CD4-positive, CD25-positive, alpha-beta regulatory T cell (primary cell): ENCODE measurements around the gene PODXL. TPM values are rescaled to one million over a fixed set of nuclear protein-coding genes. Genes with fewer than 3 reads are reported as not detected.

ENCODE experiments used
- ATAC-seq, 2 donors: fragments of 150-1000 bp; cut with Tn5 transposase; one replicate each; pipeline ENCODE4 v1.10.0; 2021; ENCODE audit warnings: low read depth in 2 of 2, moderate number of reproducible peaks in 2 of 2, moderate library complexity in 1 of 2
- DNase-seq, 3 donors: peaks; one replicate each; pipeline versions ENCODE4 v3.0.0 to v3.0.0-alpha.2; 2012 to 2022; ENCODE audit warnings: mixed read lengths in 1 of 3
- H3K27ac ChIP-seq: one replicate; pipeline ENCODE4 v1.7.0; 2013; ENCODE audit warnings: mild to moderate bottlenecking, low read length; ENCODE audit not compliant: insufficient read depth, poor library complexity, severe bottlenecking
- H3K27me3 ChIP-seq: one replicate; pipeline ENCODE4 v1.7.0; 2013; ENCODE audit warnings: low read length; ENCODE audit not compliant: control insufficient read depth, insufficient read depth
- H3K36me3 ChIP-seq: one replicate; pipeline ENCODE4 v1.7.0; 2013; ENCODE audit warnings: mild to moderate bottlenecking, low read length, moderate library complexity; ENCODE audit not compliant: control insufficient read depth, insufficient read depth
- H3K4me1 ChIP-seq: 2 replicates; pipeline ENCODE4 v1.7.0; 2013; ENCODE audit warnings: mild to moderate bottlenecking, low read length; ENCODE audit not compliant: insufficient read depth, control insufficient read depth, poor library complexity, severe bottlenecking
- H3K4me3 ChIP-seq: one replicate; pipeline ENCODE4 v1.7.0; 2013; ENCODE audit warnings: low read depth, mild to moderate bottlenecking, low read length, moderate library complexity
- H3K9me3 ChIP-seq, 2 experiments: 1 replicate in 1 of 2; 2 replicates in 1 of 2; pipeline ENCODE4 v1.7.0; 2013; ENCODE audit warnings: low read length in 2 of 2, mild to moderate bottlenecking in 1 of 2, moderate library complexity in 1 of 2; ENCODE audit not compliant: control insufficient read depth in 2 of 2
- H3K27ac Mint-ChIP-seq, 3 donors: one replicate each; pipeline ENCODE4 v1.8.0; 2020 to 2022; ENCODE audit warnings: mild to moderate bottlenecking in 3 of 3, mixed read lengths in 3 of 3, moderate library complexity in 2 of 3
- H3K27me3 Mint-ChIP-seq: one replicate; pipeline ENCODE4 v1.8.0; 2022; ENCODE audit warnings: mild to moderate bottlenecking, mixed read lengths
- H3K36me3 Mint-ChIP-seq: one replicate; pipeline ENCODE4 v1.8.0; 2020; ENCODE audit warnings: mixed read lengths
- H3K4me1 Mint-ChIP-seq, 4 donors: one replicate each; pipeline ENCODE4 v1.8.0; 2020 to 2022; ENCODE audit warnings: mixed read lengths in 4 of 4, mild to moderate bottlenecking in 1 of 4
- H3K4me3 Mint-ChIP-seq, 4 donors: one replicate each; pipeline ENCODE4 v1.8.0; 2020 to 2022; ENCODE audit warnings: mild to moderate bottlenecking in 4 of 4, mixed read lengths in 4 of 4, moderate library complexity in 3 of 4
- H3K9me3 Mint-ChIP-seq, 7 donors: one replicate each; pipeline ENCODE4 v1.8.0; 2020 to 2022; ENCODE audit warnings: mixed read lengths in 7 of 7, mild to moderate bottlenecking in 3 of 7, moderate library complexity in 2 of 7
- polyA plus RNA-seq, 4 donors: library from polyadenylated mRNA; unstranded; fragments of 300-500 nt; fragmentation: Illumina TruSeq; gene quantifications; one replicate each; pipeline ENCODE4 v1.2.3, GENCODE V29; 2021
- total RNA-seq: library from RNA; stranded (reverse); gene quantifications from one replicate; pipeline ENCODE4 v1.2.3, GENCODE V29; 2022

The PODXL gene
- total and polyA plus RNA-seq, 5 donors from 2014 or later = 0.17 to 0.89 (median 0.34) TPM

- Mint-ChIP-seq H3K9me3 (peaks cover 0 to 3% (median 0%) of the 10 kb centered on the region in 7 donors), H3K4me1 (peaks cover 0 to 4% (median 0%) of the 10 kb centered on the region in 4 donors), H3K27ac (no peak overlapping the region), H3K4me3 (no peak overlapping the region), H3K27me3 (peaks cover 13% of the 10 kb centered on the region), H3K36me3 (no peaks in the 10 kb centered on the region)
- no peaks in the 10 kb centered on the region for H3K36me3 ChIP-seq
- H3K27me3 ChIP-seq = peaks cover 8% of the 10 kb centered on the region
- DNase-seq (no peak), ATAC-seq (no peak)
- no peak overlapping the region for H3K4me3 ChIP-seq
- H3K4me1 ChIP-seq = peaks cover 2% of the 10 kb centered on the region
- H3K9me3 ChIP-seq = no peaks in the 10 kb centered on the region
- H3K27ac ChIP-seq = no peak overlapping the region
Observed at GRCh38 chr7:131562941-131563340, 6.5 kb upstream of the PODXL start.

DNA sequence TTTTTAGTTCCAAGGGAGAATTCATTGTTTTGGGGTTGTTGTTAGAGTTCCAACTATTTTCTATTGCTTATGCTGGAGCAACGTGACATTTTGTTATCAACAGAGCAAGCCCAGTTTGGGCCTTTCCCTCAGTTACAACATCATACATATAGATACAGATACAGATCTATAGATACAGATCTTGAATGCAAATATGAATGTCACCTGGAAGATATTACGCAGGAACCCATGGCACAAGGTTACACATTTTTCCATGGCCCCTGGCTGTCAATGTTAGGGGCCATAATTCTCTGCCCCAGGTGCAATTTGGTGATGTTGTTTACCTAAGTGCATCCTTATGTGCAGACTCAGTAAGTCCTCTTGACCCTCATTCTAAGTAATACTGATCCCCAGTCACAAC lies 3.6 kb upstream of the PODXL start:
- Mint-ChIP-seq H3K27me3 (peaks cover 33% of the 10 kb centered on the region), H3K4me3 (peak overlapping the region in 1 of 4 donors; percentile 44), H3K4me1 (peaks cover 6 to 17% (median 8%) of the 10 kb centered on the region in 4 donors), H3K36me3 (no peaks in the 10 kb centered on the region), H3K9me3 (peaks cover 0 to 3% (median 0%) of the 10 kb centered on the region in 7 donors), H3K27ac (no peak overlapping the region)
- no peak for DNase-seq
- Histone ChIP-seq H3K4me3 (no peak overlapping the region), H3K27ac (no peak overlapping the region), H3K27me3 (peaks cover 15% of the 10 kb centered on the region), H3K4me1 (peaks cover 26% of the 10 kb centered on the region), H3K36me3 (no peaks in the 10 kb centered on the region), H3K9me3 (no peaks in the 10 kb centered on the region)
- no peak for ATAC-seq

GRCh38 chr7:131557652-131558385 lies 1.4 kb upstream of the PODXL start:
- ATAC-seq (no peak), DNase-seq (no peak)
- Mint-ChIP-seq H3K27me3 (peaks cover 45% of the 10 kb centered on the region), H3K36me3 (no peaks in the 10 kb centered on the region), H3K27ac (no peak overlapping the region), H3K4me1 (peaks cover 6 to 21% (median 8%) of the 10 kb centered on the region in 4 donors), H3K9me3 (peaks cover 0 to 3% (median 0%) of the 10 kb centered on the region in 7 donors), H3K4me3 (peak overlapping the region; percentile 75 to 91 (median 78))
- no peak overlapping the region for H3K27ac ChIP-seq
- H3K9me3 ChIP-seq = no peaks in the 10 kb centered on the region
- H3K4me3 ChIP-seq = no peak overlapping the region
- peaks cover 27% of the 10 kb centered on the region for H3K27me3 ChIP-seq
- H3K4me1 ChIP-seq = peaks cover 26% of the 10 kb centered on the region
- H3K36me3 ChIP-seq = no peaks in the 10 kb centered on the region

GRCh38 chr7:131556909-131557651 lies 652 bp upstream of the PODXL start:
- DNase-seq (no peak), ATAC-seq (peak; percentile 4 to 6)
- H3K4me1 ChIP-seq = peaks cover 26% of the 10 kb centered on the region
- no peak overlapping the region for H3K27ac Mint-ChIP-seq
- H3K36me3 Mint-ChIP-seq = no peaks in the 10 kb centered on the region
- peak overlapping the region; percentile 75 to 91 (median 78) for H3K4me3 Mint-ChIP-seq
- peaks cover 0 to 3% (median 0%) of the 10 kb centered on the region in 7 donors for H3K9me3 Mint-ChIP-seq
- no peaks in the 10 kb centered on the region for H3K9me3 ChIP-seq
- peaks cover 27% of the 10 kb centered on the region for H3K27me3 ChIP-seq
- H3K27me3 Mint-ChIP-seq = peaks cover 49% of the 10 kb centered on the region
- no peak overlapping the region for H3K4me3 ChIP-seq
- no peaks in the 10 kb centered on the region for H3K36me3 ChIP-seq
- no peak overlapping the region for H3K27ac ChIP-seq
- peaks cover 6 to 21% (median 8%) of the 10 kb centered on the region in 4 donors for H3K4me1 Mint-ChIP-seq

GRCh38 chr7:131555552-131556052 lies 826 bp downstream of the PODXL start:
- H3K4me1 ChIP-seq = peaks cover 26% of the 10 kb centered on the region
- Mint-ChIP-seq H3K27ac (peak overlapping the region in 1 of 3 donors; percentile 54), H3K4me1 (peaks cover 6 to 21% (median 8%) of the 10 kb centered on the region in 4 donors), H3K27me3 (peaks cover 52% of the 10 kb centered on the region), H3K4me3 (peak overlapping the region; percentile 70 to 89 (median 80)), H3K36me3 (no peaks in the 10 kb centered on the region), H3K9me3 (peaks cover 0 to 3% (median 0%) of the 10 kb centered on the region in 7 donors)
- H3K9me3 ChIP-seq = no peaks in the 10 kb centered on the region
- H3K4me3 ChIP-seq = no peak overlapping the region
- H3K36me3 ChIP-seq = no peaks in the 10 kb centered on the region
- H3K27me3 ChIP-seq = peaks cover 27% of the 10 kb centered on the region
- H3K27ac ChIP-seq = no peak overlapping the region
- DNase-seq (peak in 1 of 3 donors; percentile 21), ATAC-seq (no peak)

- peaks cover 53% of the 10 kb centered on the region for H3K27me3 Mint-ChIP-seq
Observed at GRCh38 chr7:131554880-131555516, 1.4 kb downstream of the PODXL start.

DNA sequence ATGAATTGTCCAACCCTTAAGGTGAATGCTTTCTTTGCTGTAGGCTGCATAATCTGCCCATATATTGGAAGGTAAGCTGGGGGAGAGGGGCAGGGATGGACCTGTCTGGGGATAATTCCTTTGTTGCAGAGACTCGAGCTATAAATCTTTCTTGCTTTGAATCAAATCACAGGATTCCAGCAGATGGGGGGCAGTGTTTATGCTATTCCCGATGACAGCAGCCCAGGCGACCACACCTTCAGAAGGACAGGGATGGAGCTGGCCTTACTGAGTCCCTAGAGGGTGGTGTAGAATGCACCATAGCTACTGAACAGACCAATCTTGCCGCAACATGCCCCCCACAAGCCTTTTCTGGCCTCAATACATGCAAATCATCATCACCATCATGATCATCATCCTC lies 2.5 kb downstream of the PODXL start:
- no peak for ATAC-seq
- Histone ChIP-seq H3K4me3 (no peak overlapping the region), H3K27me3 (peaks cover 27% of the 10 kb centered on the region), H3K36me3 (no peaks in the 10 kb centered on the region), H3K4me1 (peaks cover 26% of the 10 kb centered on the region), H3K9me3 (no peaks in the 10 kb centered on the region), H3K27ac (no peak overlapping the region)
- Mint-ChIP-seq H3K4me3 (peak overlapping the region in 1 of 4 donors; percentile 40), H3K27me3 (peaks cover 53% of the 10 kb centered on the region), H3K36me3 (no peaks in the 10 kb centered on the region), H3K4me1 (peaks cover 6 to 21% (median 8%) of the 10 kb centered on the region in 4 donors), H3K9me3 (peaks cover 0 to 3% (median 0%) of the 10 kb centered on the region in 7 donors), H3K27ac (no peak overlapping the region)
- DNase-seq = no peak

More at GRCh38 chr7:131554880-131555516, 1.4 kb downstream of the PODXL start:
- Histone ChIP-seq H3K4me1 (peaks cover 26% of the 10 kb centered on the region), H3K36me3 (no peaks in the 10 kb centered on the region), H3K27ac (no peak overlapping the region), H3K9me3 (no peaks in the 10 kb centered on the region), H3K27me3 (peaks cover 27% of the 10 kb centered on the region), H3K4me3 (no peak overlapping the region)
- Mint-ChIP-seq H3K9me3 (peaks cover 0 to 3% (median 0%) of the 10 kb centered on the region in 7 donors), H3K4me3 (peak overlapping the region; percentile 8 to 89 (median 76)), H3K36me3 (no peaks in the 10 kb centered on the region), H3K4me1 (peaks cover 6 to 21% (median 8%) of the 10 kb centered on the region in 4 donors), H3K27ac (no peak overlapping the region)
- no peak for DNase-seq
- no peak for ATAC-seq
